ENCODE data around the gene ANKRD27.

The ANKRD27 gene

DNA sequence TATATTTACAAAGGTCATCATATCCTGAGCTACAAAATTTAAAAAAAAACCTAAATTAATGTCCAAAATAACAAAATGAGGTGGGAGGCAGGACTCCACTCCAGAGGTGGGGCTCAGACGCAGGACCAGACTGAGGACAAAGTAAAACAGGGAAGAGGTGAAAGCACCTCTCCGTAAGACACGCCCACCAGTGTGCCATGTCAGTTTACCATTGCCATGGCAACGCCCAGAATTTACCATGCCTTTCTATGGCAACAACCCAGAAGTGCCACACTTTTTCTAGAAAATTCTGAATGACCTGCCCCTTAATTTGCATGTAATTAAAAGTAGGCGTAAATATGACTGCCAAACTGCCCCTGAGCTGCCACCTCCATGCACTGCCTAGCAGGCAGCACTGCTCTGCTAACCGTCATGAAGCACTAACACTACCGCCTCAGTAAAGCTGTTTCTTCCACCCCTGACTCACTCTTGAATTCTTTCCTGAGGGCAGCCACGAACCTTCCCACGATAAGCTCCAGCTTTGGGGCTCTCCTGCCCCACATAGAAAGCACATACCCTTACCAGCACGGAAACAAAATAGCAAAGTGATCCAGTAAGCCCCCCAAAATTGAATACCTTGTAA, 116.3 kb downstream of the ANKRD27 start:
- ATAC-seq: no peak
- TF ChIP-seq, protein P1, sequence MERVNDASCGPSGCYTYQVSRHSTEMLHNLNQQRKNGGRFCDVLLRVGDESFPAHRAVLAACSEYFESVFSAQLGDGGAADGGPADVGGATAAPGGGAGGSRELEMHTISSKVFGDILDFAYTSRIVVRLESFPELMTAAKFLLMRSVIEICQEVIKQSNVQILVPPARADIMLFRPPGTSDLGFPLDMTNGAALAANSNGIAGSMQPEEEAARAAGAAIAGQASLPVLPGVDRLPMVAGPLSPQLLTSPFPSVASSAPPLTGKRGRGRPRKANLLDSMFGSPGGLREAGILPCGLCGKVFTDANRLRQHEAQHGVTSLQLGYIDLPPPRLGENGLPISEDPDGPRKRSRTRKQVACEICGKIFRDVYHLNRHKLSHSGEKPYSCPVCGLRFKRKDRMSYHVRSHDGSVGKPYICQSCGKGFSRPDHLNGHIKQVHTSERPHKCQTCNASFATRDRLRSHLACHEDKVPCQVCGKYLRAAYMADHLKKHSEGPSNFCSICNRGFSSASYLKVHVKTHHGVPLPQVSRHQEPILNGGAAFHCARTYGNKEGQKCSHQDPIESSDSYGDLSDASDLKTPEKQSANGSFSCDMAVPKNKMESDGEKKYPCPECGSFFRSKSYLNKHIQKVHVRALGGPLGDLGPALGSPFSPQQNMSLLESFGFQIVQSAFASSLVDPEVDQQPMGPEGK (CRISPR knock-in tag; IDR thresholded peaks at IDR 0.05; ENCODE audit: borderline replicate concordance): no peak
- TF ChIP-seq, protein P2, sequence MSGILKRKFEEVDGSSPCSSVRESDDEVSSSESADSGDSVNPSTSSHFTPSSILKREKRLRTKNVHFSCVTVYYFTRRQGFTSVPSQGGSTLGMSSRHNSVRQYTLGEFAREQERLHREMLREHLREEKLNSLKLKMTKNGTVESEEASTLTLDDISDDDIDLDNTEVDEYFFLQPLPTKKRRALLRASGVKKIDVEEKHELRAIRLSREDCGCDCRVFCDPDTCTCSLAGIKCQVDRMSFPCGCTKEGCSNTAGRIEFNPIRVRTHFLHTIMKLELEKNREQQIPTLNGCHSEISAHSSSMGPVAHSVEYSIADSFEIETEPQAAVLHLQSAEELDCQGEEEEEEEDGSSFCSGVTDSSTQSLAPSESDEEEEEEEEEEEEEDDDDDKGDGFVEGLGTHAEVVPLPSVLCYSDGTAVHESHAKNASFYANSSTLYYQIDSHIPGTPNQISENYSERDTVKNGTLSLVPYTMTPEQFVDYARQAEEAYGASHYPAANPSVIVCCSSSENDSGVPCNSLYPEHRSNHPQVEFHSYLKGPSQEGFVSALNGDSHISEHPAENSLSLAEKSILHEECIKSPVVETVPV (CRISPR knock-in tag; IDR thresholded peaks at IDR 0.05): no peak
- TF ChIP-seq TOX (CRISPR knock-in tag; IDR thresholded peaks at IDR 0.05; ENCODE audit: borderline replicate concordance): no peak
- TF ChIP-seq ESRRG (CRISPR knock-in tag; IDR thresholded peaks at IDR 0.05): no peak
- TF ChIP-seq, protein P3, sequence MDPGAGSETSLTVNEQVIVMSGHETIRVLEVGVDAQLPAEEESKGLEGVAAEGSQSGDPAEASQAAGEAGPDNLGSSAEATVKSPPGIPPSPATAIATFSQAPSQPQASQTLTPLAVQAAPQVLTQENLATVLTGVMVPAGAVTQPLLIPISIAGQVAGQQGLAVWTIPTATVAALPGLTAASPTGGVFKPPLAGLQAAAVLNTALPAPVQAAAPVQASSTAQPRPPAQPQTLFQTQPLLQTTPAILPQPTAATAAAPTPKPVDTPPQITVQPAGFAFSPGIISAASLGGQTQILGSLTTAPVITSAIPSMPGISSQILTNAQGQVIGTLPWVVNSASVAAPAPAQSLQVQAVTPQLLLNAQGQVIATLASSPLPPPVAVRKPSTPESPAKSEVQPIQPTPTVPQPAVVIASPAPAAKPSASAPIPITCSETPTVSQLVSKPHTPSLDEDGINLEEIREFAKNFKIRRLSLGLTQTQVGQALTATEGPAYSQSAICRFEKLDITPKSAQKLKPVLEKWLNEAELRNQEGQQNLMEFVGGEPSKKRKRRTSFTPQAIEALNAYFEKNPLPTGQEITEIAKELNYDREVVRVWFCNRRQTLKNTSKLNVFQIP (CRISPR knock-in tag; IDR thresholded peaks at IDR 0.05; ENCODE audit: borderline replicate concordance, low read depth): no peak
- no peak for TF ChIP-seq TCF4 (CRISPR knock-in tag; IDR thresholded peaks at IDR 0.05; ENCODE audit: borderline replicate concordance)
- TF ChIP-seq, protein P4, sequence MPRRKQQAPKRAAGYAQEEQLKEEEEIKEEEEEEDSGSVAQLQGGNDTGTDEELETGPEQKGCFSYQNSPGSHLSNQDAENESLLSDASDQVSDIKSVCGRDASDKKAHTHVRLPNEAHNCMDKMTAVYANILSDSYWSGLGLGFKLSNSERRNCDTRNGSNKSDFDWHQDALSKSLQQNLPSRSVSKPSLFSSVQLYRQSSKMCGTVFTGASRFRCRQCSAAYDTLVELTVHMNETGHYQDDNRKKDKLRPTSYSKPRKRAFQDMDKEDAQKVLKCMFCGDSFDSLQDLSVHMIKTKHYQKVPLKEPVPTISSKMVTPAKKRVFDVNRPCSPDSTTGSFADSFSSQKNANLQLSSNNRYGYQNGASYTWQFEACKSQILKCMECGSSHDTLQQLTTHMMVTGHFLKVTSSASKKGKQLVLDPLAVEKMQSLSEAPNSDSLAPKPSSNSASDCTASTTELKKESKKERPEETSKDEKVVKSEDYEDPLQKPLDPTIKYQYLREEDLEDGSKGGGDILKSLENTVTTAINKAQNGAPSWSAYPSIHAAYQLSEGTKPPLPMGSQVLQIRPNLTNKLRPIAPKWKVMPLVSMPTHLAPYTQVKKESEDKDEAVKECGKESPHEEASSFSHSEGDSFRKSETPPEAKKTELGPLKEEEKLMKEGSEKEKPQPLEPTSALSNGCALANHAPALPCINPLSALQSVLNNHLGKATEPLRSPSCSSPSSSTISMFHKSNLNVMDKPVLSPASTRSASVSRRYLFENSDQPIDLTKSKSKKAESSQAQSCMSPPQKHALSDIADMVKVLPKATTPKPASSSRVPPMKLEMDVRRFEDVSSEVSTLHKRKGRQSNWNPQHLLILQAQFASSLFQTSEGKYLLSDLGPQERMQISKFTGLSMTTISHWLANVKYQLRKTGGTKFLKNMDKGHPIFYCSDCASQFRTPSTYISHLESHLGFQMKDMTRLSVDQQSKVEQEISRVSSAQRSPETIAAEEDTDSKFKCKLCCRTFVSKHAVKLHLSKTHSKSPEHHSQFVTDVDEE (CRISPR knock-in tag; IDR thresholded peaks at IDR 0.05): no peak
- no peak for TF ChIP-seq CSDC2 (CRISPR knock-in tag; IDR thresholded peaks at IDR 0.05)
- no peak for TF ChIP-seq SNAI2 (CRISPR knock-in tag; IDR thresholded peaks at IDR 0.05)
- no peak for TF ChIP-seq PPARA (CRISPR knock-in tag; IDR thresholded peaks at IDR 0.05; ENCODE audit: borderline replicate concordance)
- no peak for TF ChIP-seq OSR1 (CRISPR knock-in tag; IDR thresholded peaks at IDR 0.05)
- no peak for TF ChIP-seq ZC3H10 (CRISPR knock-in tag; IDR thresholded peaks at IDR 0.05)

DNA sequence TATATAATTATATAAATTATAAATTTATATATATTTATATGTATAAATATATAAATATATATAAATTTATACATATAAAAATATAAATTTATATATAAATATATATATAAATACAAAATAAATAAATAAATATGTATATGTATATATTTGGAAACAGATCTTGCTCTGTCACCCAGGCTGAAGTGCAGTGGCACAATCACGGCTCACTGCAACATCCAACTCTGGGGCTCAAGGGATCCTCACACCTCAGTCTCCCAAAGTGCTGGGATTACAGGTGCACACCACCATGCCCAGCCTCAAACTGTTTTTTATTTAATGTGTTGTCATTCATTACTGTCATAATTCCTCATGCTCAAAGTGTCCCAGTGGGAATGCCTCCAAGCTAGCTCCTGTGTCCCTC, 119.2 kb downstream of the ANKRD27 start:
- ATAC-seq: no peak

DNA sequence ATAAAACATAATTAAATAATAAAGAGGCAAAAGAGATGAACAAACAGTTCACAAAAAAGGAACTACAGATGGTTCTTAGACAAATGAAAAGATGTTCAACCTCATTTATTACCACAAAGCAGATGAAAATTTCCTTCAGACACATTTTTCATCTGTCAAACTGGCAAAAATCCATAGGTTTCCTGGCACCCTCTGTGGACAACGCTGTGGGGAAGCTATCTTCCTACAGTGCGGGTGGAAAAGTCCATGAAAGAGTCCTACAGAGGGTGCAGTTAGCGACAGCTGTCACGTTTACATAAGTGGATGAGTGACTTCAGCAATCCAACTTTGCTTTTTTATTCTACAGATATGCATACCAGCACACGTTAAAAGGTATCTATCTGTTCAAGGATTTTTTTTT, 124.3 kb downstream of the ANKRD27 start:
- TF ChIP-seq, protein P5, sequence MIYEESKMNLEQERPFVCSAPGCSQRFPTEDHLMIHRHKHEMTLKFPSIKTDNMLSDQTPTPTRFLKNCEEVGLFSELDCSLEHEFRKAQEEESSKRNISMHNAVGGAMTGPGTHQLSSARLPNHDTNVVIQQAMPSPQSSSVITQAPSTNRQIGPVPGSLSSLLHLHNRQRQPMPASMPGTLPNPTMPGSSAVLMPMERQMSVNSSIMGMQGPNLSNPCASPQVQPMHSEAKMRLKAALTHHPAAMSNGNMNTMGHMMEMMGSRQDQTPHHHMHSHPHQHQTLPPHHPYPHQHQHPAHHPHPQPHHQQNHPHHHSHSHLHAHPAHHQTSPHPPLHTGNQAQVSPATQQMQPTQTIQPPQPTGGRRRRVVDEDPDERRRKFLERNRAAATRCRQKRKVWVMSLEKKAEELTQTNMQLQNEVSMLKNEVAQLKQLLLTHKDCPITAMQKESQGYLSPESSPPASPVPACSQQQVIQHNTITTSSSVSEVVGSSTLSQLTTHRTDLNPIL (CRISPR knock-in tag; IDR thresholded peaks at IDR 0.05; ENCODE audit: low read depth): no peak
- TF ChIP-seq GLIS3 (CRISPR knock-in tag; IDR thresholded peaks at IDR 0.05) (no peak), ISL1 (CRISPR knock-in tag; IDR thresholded peaks at IDR 0.05) (no peak)
- TF ChIP-seq, protein P2 (CRISPR knock-in tag; IDR thresholded peaks at IDR 0.05): no peak
- no peak for ATAC-seq

More for the DNA sequence above, 119.2 kb downstream of the ANKRD27 start:
- TF ChIP-seq ESRRG (CRISPR knock-in tag; IDR thresholded peaks at IDR 0.05) (no peak), BACH2 (CRISPR knock-in tag; IDR thresholded peaks at IDR 0.05; ENCODE audit: borderline replicate concordance) (no peak), GLIS3 (CRISPR knock-in tag; IDR thresholded peaks at IDR 0.05) (no peak), SNAI2 (CRISPR knock-in tag; IDR thresholded peaks at IDR 0.05) (no peak), ZC3H10 (CRISPR knock-in tag; IDR thresholded peaks at IDR 0.05) (no peak), ZNF70 (CRISPR knock-in tag; IDR thresholded peaks at IDR 0.05) (no peak), CSDC2 (CRISPR knock-in tag; IDR thresholded peaks at IDR 0.05) (no peak), TOX (CRISPR knock-in tag; IDR thresholded peaks at IDR 0.05; ENCODE audit: borderline replicate concordance) (no peak)
- TF ChIP-seq, protein P3 (CRISPR knock-in tag; IDR thresholded peaks at IDR 0.05; ENCODE audit: borderline replicate concordance, low read depth): no peak
- TF ChIP-seq, protein P2 (CRISPR knock-in tag; IDR thresholded peaks at IDR 0.05): no peak
